SH-SY5Y (cell line): ENCODE results near the gene TAF6.

Source experiments
- GATA2 ChIP-seq: IDR thresholded peaks from 2 replicates; pipeline ENCODE4 v1.6.1; 2011; ENCODE audit warnings: mild to moderate bottlenecking, low read depth, low read length
- GATA3 ChIP-seq: IDR thresholded peaks from 2 replicates; pipeline ENCODE4 v1.6.1; 2011; ENCODE audit warnings: low read depth, mild to moderate bottlenecking, low read length, moderate library complexity

- TF ChIP-seq GATA2 (no peak), GATA3 (no peak)
Observed at GRCh38 chr7:100163871-100164270, 44.7 kb upstream of the TAF6 start.
